GM23248 (cell line): Measurements from ENCODE around the gene PRB4. TPM values are rescaled to one million over a fixed set of nuclear protein-coding genes. Genes with fewer than 3 reads are reported as not detected.

Source experiments
- DNase-seq: peaks from one replicate; pipeline ENCODE4 v3.0.0-alpha.2; 2015
- H2AFZ ChIP-seq: fragments of 200-600 bp; sonication (generic); 2 replicates; pipeline ENCODE4 v1.6.1; 2016; ENCODE audit warnings: antibody characterized with exemption
- H3F3A ChIP-seq: fragments of 200-600 bp; sonication (generic); 2 replicates; pipeline ENCODE4 v1.6.1; 2016; ENCODE audit warnings: mild to moderate bottlenecking, antibody characterized with exemption, mixed run types; ENCODE audit not compliant: insufficient read depth
- H3K27ac ChIP-seq: fragments of 200-600 bp; sonication (generic); 2 replicates; pipeline ENCODE4 v1.5.1; 2016; ENCODE audit warnings: mild to moderate bottlenecking
- H3K27me3 ChIP-seq: fragments of 200-600 bp; sonication (generic); replicated peaks from 2 replicates; pipeline ENCODE4 v1.6.1; 2016; ENCODE audit warnings: mild to moderate bottlenecking; ENCODE audit not compliant: insufficient read depth
- H3K36me3 ChIP-seq: fragments of 200-600 bp; sonication (generic); 2 replicates; pipeline ENCODE4 v1.6.1; 2016; ENCODE audit warnings: low read depth, mild to moderate bottlenecking
- H3K4me1 ChIP-seq: fragments of 200-600 bp; sonication (generic); 2 replicates; pipeline ENCODE4 v1.6.1; 2016; ENCODE audit warnings: mild to moderate bottlenecking; ENCODE audit not compliant: insufficient read depth
- H3K4me2 ChIP-seq: fragments of 200-600 bp; sonication (generic); one replicate; pipeline ENCODE4 v1.6.1; 2016; ENCODE audit warnings: mild to moderate bottlenecking; ENCODE audit not compliant: unreplicated experiment
- H3K4me3 ChIP-seq: fragments of 200-600 bp; sonication (generic); 2 replicates; pipeline ENCODE4 v1.5.1; 2016; ENCODE audit warnings: mild to moderate bottlenecking
- H3K79me2 ChIP-seq: fragments of 200-600 bp; sonication (generic); 2 replicates; pipeline ENCODE4 v1.6.1; 2016; ENCODE audit warnings: mild to moderate bottlenecking; ENCODE audit not compliant: insufficient read depth
- H3K9ac ChIP-seq: fragments of 200-600 bp; sonication (generic); 2 replicates; pipeline ENCODE4 v1.6.1; 2016; ENCODE audit warnings: mild to moderate bottlenecking
- H3K9me2 ChIP-seq: fragments of 200-600 bp; sonication (generic); 2 replicates; pipeline ENCODE4 v1.6.1; 2016; ENCODE audit warnings: mixed run types, mild to moderate bottlenecking, moderate library complexity; ENCODE audit not compliant: insufficient read depth
- H3K9me3 ChIP-seq: fragments of 200-600 bp; sonication (generic); one replicate; pipeline ENCODE4 v1.6.1; 2017; ENCODE audit warnings: low read depth
- H4K20me1 ChIP-seq: fragments of 200-600 bp; sonication (generic); 2 replicates; pipeline ENCODE4 v1.6.0; 2016; ENCODE audit not compliant: insufficient read depth
- EZH2 ChIP-seq: fragments of 200-600 bp; sonication (generic); IDR thresholded peaks from 2 replicates; pipeline ENCODE4 v1.6.1; 2018; ENCODE audit warnings: antibody characterized with exemption, mild to moderate bottlenecking; ENCODE audit not compliant: insufficient read depth, poor library complexity, severe bottlenecking
- EZH2phosphoT487 ChIP-seq: fragments of 200-600 bp; sonication (generic); IDR thresholded peaks from 2 replicates; pipeline ENCODE4 v1.6.1; 2018; ENCODE audit warnings: antibody characterized with exemption, moderate library complexity, mild to moderate bottlenecking, low read depth; ENCODE audit not compliant: insufficient read depth
- WGBS, 2 experiments: methylation state at CpG; one replicate each; pipeline ENCODE4 v1.1.6; 2015 to 2017; ENCODE audit warnings: low lambda C conversion rate in 2 of 2, low coverage in 1 of 2; ENCODE audit errors: missing lambda C conversion rate in 2 of 2; 5-methylcytosine and 5-hydroxymethylcytosine counted together
- in situ Hi-C: fragments of 300-500 bp; cut with MboI; formaldehyde crosslinking; loops from 2 replicates; pipeline ENCODE4 v1.15.0; 2020
- polyA plus RNA-seq: library from polyadenylated mRNA; unstranded; fragments of >200 nt; fragmentation: Nextera tagmentation; extraction: Ambion mirVana; gene quantifications from 2 replicates; pipeline ENCODE4 v1.2.1, GENCODE V29; 2016
- total RNA-seq: library from RNA; depleted of rRNA; stranded (reverse); fragments of >200 nt; shearing (Covaris generic); gene quantifications from 2 replicates; pipeline ENCODE4 v1.2.3, GENCODE V29; 2014

The PRB4 gene
- total and polyA plus RNA-seq, 2 experiments from 2014 or later = not detected

DNA sequence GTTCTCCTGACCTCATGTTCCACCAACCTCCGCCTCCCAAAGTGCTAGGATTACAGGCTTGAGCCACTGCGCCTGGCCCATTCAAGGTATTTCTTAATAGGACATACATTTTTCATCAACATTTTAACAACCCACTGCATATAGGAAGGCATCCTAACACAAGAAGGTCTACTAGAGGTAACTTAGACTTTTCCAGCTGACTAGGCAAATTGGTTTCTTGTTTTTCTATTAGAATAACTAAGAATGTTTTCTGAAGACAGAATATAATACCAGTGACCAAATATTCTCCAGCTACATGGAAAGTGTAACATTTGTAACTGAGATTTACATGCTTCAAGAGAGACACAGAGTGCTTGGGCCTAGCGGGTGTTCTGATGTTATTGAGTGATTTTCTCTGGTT, 14.2 kb upstream of the PRB4 start:
- DNase-seq = no peak
- in situ Hi-C loops = no loop called here
- Histone ChIP-seq H3K27ac (no peak overlapping the region), H3K27me3 (no peaks in the 10 kb centered on the region), H3K4me3 (no peak overlapping the region), H4K20me1 (no peaks in the 10 kb centered on the region), H3F3A (no peaks in the 10 kb centered on the region), H3K4me1 (no peaks in the 10 kb centered on the region), H3K36me3 (no peaks in the 10 kb centered on the region), H3K9me2 (no peaks in the 10 kb centered on the region), H3K79me2 (no peaks in the 10 kb centered on the region), H3K9me3 (no peaks in the 10 kb centered on the region), H3K9ac (no peak overlapping the region), H3K4me2 (no peak overlapping the region), H2AFZ (no peak overlapping the region)
- no peak for TF ChIP-seq EZH2
- TF ChIP-seq EZH2phosphoT487 = no peak
- WGBS, 2 experiments = 62 to 65% methylated on average over 3 of the region's 3 CpGs

DNA sequence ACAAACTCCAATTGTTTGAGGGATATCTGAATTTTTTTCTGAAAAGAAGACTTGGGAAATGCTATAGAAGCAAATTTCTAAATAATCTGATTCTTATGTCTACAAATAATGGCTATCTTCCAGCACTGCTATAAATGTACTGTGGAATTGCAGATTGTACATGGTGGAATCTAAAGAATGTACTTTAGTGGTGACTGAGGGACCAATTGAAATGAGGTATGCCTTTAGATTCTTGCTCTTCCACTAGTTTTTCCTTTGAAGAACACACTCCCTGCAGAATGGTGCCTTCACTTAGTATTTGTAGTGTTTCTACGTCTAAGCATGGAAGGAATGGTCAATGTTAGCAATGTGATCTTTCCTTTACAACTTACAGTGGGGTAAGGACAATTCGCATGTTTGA, 11.7 kb upstream of the PRB4 start:
- no peaks in the 10 kb centered on the region for H3K9me2 ChIP-seq
- no peaks in the 10 kb centered on the region for H3K36me3 ChIP-seq
- H3K4me2 ChIP-seq = no peak overlapping the region
- no peaks in the 10 kb centered on the region for H3K79me2 ChIP-seq
- H4K20me1 ChIP-seq = no peaks in the 10 kb centered on the region
- no peaks in the 10 kb centered on the region for H3F3A ChIP-seq
- TF ChIP-seq EZH2phosphoT487 = no peak
- TF ChIP-seq EZH2 = no peak
- no peak overlapping the region for H2AFZ ChIP-seq
- no peak overlapping the region for H3K27ac ChIP-seq
- in situ Hi-C loops = no loop called here
- no peaks in the 10 kb centered on the region for H3K4me1 ChIP-seq
- H3K27me3 ChIP-seq = no peaks in the 10 kb centered on the region
- no peak overlapping the region for H3K4me3 ChIP-seq
- no peak overlapping the region for H3K9ac ChIP-seq
- WGBS, 2 experiments = 3 to 9% methylated on average over 2 of the region's 2 CpGs
- peak; percentile 2 for DNase-seq
- H3K9me3 ChIP-seq = no peaks in the 10 kb centered on the region

DNA sequence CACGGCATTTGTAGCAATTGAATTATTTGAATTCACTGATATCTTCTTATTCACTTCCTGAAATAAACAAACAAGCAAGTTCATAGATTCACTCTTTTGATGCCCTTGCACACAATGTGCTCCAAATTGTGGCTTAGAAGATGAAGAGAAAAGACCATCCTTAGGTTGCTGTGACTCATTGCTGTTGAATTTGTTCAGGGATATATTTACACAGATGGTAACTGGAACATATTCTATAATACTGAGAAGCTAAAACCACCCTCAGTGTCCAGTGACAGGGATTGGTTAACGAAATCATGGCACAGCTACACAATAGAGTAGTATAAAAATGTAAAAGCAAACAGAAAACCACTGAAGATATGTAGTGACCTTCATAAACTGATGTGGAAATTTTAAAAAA, 3.1 kb downstream of the PRB4 start:
- H3K9me3 ChIP-seq = no peaks in the 10 kb centered on the region
- TF ChIP-seq EZH2phosphoT487 (no peak), EZH2 (no peak)
- WGBS, 2 experiments = 40 to 42% methylated on average over 2 of the region's 2 CpGs

DNA sequence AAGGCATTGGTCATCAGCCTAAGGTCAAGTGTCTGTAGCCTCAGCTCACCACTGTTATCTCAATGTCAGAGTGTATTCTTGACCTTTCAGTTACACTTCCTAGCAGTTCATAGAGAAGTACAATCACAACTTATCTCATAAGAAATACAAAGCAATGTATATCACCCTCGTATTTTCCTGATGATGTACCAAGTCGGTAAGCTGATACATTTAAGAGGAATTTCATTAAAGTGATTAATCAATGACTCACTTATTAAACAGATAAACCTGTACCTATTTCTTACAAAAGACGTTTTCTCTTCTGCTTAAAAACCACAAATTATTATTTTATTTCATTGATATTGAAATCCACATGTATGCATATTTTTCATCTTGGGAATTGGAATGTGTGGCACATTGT, 36.8 kb downstream of the PRB4 start:
- Histone ChIP-seq H3K79me2 (no peaks in the 10 kb centered on the region), H3K4me1 (no peaks in the 10 kb centered on the region), H3K9me2 (no peaks in the 10 kb centered on the region), H3K9me3 (no peaks in the 10 kb centered on the region), H3K9ac (no peak overlapping the region), H4K20me1 (no peaks in the 10 kb centered on the region), H3F3A (no peaks in the 10 kb centered on the region), H3K27me3 (no peaks in the 10 kb centered on the region), H3K36me3 (no peaks in the 10 kb centered on the region), H3K4me3 (no peak overlapping the region), H2AFZ (no peak overlapping the region), H3K4me2 (no peak overlapping the region), H3K27ac (no peak overlapping the region)
- 41 to 51% methylated on average over 3 of the region's 3 CpGs for WGBS, 2 experiments
- TF ChIP-seq EZH2phosphoT487 = no peak
- in situ Hi-C loops = no loop called here
- DNase-seq = no peak

More for the DNA sequence above, 3.1 kb downstream of the PRB4 start:
- Histone ChIP-seq H2AFZ (no peak overlapping the region), H3F3A (no peaks in the 10 kb centered on the region), H4K20me1 (no peaks in the 10 kb centered on the region), H3K4me1 (no peaks in the 10 kb centered on the region), H3K4me2 (no peak overlapping the region), H3K27me3 (no peaks in the 10 kb centered on the region), H3K4me3 (no peak overlapping the region), H3K9me2 (no peaks in the 10 kb centered on the region), H3K79me2 (no peaks in the 10 kb centered on the region), H3K27ac (no peak overlapping the region), H3K36me3 (no peaks in the 10 kb centered on the region), H3K9ac (no peak overlapping the region)
- in situ Hi-C loops = no loop called here
- DNase-seq = no peak

DNA sequence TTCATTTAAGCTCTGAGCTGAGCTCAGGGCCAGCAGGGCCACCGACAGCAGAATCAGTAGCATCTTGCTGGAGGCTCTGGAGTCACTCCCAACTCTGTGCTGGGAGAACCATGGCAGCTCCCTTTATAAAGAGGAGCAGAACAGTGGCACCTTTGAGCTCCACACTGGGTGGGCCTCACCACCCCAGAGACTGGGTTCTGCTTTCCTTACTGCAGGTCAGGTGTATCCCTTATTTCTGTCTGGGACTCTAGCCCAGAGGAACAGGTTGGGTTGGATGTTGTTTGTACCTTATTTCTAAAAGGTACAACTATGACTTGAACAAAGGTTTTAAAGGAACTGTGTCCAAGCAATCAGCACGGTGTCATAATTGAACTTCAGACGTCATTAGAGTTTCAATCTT, 40.6 kb downstream of the PRB4 start, which contains the start of gene PRB3:
TSS of gene PRB3 (minus strand) at position 101 of the 400 bp plus-strand sequence. CDS start at position 63, 38 bp downstream.
- Histone ChIP-seq H3K9me3 (no peaks in the 10 kb centered on the region), H3K4me2 (no peak within 1 kb of the TSS), H3K36me3 (no peaks in the 10 kb centered on the region), H3K79me2 (no peaks in the 10 kb centered on the region), H3K4me3 (no peak within 1 kb of the TSS), H3K9me2 (no peaks in the 10 kb centered on the region), H2AFZ (no peak within 1 kb of the TSS), H3K9ac (no peak within 1 kb of the TSS), H3F3A (no peaks in the 10 kb centered on the region), H4K20me1 (no peaks in the 10 kb centered on the region), H3K4me1 (no peaks in the 10 kb centered on the region), H3K27me3 (no peaks in the 10 kb centered on the region), H3K27ac (no peak within 1 kb of the TSS)
- no peak for DNase-seq
- 25 to 26% methylated on average over 3 of the region's 3 CpGs for WGBS, 2 experiments
- TF ChIP-seq EZH2phosphoT487 (no peak), EZH2 (no peak)
- in situ Hi-C loops = no loop called here
